Measurements from ENCODE around the gene RPS6KA2. TPM values are rescaled to one million over a fixed set of nuclear protein-coding genes. Genes with fewer than 3 reads are reported as not detected.
"Not testable (repeated sequence)": the region's sequence is repeated elsewhere in the genome, so short reads cannot be mapped to it uniquely, and the experiment has no call there.

Gene RPS6KA2
- total RNA-seq, 1 experiment from 2014 or later, result 7.3 TPM

- DNase-seq (ENCODE audit: low read depth), result peak; percentile 10
Observed at GRCh38 chr6:166554316-166554715, 72.7 kb downstream of the RPS6KA2 start.

DNA sequence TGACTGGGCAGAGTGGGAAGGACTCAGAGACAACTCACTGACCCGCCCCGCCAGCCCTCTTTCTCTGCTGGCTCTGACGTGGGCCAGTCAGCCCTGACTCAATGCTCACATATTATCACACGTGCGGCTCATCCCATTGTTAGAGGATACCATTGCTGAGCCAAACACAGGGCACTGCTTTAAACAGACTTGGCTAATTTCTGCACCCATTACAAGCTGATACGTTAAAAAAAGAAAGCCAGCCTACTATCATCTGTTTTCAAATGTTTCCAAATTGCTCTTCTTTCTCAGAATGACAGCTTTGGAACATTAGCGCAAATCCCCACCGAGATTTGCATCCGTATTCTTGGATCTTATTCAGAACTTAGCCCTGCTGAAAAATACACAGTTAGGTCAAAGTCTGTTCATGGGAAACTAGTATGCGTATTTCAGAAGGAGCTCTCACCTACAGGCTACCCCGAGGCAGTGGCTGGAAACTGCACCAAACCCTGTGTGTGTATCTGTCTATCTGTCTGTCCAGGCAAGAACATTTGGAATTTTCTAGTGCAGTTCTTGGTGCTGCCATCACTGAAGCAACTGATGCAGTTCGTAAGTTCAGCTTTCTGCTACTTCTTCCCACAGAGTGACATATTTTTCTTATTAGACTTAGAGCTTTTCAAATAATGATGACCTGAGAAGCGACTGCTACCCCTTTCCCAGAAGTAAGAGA, 73.3 kb downstream of the RPS6KA2 start:
- peak; percentile 68 for DNase-seq (ENCODE audit: low read depth)

DNA sequence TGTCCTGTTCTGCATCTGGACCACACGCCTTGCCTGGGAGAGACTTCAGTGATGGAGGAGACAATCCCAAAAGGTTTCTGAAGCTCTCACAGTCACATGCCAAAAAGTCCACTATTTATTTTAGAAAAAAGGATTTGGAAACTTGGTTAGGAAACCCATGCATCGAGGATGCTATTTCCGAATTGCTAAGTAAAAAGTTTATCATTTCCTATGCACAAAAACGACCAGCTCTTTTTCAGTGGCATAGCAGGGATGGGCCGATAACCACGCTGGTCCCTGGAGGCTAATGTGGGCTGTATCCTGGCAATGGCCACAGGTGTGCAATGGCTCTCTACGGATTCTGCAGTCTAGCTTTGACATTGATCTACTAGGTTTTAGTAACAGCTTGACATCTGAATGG, 74.5 kb downstream of the RPS6KA2 start:
- no peak for DNase-seq (ENCODE audit: low read depth)

GRCh38 chr6:166551754-166552495, 75.1 kb downstream of the RPS6KA2 start:
- DNase-seq (ENCODE audit: low read depth), result no peak

GRCh38 chr6:166546653-166547052, 80.4 kb downstream of the RPS6KA2 start:
- no peak for DNase-seq (ENCODE audit: low read depth)

GRCh38 chr6:166545156-166546034, 81.7 kb downstream of the RPS6KA2 start:
- DNase-seq (ENCODE audit: low read depth), result no peak

DNA sequence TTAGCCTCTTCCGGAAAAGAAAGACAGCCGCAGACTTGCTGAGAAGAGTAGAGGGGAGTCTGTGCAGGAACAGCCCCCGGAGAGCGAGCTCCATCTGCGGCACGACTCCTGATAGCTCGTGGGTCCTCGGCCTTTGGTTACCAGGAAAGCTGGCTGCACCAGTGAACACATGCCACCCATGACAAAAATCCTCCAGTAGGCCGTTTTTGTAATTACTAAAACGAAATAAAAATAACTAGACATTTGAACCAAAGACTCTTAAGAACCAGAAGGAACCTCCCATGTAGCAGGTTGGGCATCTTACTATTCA, 82.8 kb downstream of the RPS6KA2 start:
- no peak for DNase-seq (ENCODE audit: low read depth)

DNA sequence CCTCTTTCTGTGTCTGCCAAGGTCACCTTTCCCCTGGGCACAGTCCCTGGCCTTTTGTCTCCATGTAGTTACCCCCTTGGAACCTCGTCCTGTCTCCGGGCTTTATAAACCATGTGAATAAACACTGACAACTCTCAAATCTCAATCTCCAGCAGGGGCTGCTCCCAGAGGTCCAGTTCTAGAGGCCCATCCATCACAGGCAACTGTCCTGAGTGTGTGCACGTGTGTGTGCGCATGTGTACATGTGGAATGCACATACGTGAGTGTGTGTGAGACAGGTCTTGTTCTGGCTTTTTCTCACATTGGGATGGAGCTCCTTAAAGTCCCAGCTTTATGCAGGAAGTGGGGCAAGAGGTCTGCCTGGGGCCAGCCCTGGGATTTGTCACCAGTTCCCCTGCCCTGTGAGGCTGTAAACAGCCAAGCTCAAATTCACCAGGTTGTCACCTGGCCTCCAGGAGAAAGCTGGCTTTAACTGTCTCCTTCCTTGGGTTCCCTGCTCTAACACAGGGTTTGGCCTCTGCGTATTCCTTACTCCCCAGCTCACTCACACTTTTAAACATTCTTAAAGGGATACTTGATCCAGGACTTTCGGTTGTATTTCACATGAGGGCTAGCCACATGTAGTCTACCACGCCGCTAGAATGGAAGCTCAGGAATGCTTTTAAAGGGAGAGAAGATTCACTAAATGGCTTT, 83.3 kb downstream of the RPS6KA2 start:
- no peak for DNase-seq (ENCODE audit: low read depth)

DNA sequence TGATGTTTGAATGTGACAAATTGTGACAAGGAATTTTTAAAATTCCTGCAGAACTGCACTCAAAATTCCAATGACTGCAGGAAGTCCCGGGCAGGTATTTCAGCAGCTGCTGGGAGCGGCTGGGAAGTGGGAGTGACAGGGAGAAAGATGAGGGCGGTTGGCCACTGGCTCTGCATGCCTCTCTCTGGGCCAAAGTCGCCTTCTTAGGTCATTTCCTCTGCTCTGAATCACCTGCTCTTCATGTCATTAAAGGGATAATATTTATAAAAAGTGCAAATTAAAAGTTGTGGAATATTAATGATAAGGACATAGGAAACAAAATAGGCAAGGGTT, 84.5 kb downstream of the RPS6KA2 start:
- DNase-seq (ENCODE audit: low read depth), result no peak

GRCh38 chr6:166541876-166542579, 85.0 kb downstream of the RPS6KA2 start:
- no peak for DNase-seq (ENCODE audit: low read depth)

GRCh38 chr6:166541366-166541765, 85.7 kb downstream of the RPS6KA2 start:
- DNase-seq (ENCODE audit: low read depth), result no peak

GRCh38 chr6:166540631-166541331, 86.3 kb downstream of the RPS6KA2 start:
- DNase-seq (ENCODE audit: low read depth), result peak; percentile 73

GRCh38 chr6:166539543-166539942, 87.5 kb downstream of the RPS6KA2 start:
- no peak for DNase-seq (ENCODE audit: low read depth)

DNA sequence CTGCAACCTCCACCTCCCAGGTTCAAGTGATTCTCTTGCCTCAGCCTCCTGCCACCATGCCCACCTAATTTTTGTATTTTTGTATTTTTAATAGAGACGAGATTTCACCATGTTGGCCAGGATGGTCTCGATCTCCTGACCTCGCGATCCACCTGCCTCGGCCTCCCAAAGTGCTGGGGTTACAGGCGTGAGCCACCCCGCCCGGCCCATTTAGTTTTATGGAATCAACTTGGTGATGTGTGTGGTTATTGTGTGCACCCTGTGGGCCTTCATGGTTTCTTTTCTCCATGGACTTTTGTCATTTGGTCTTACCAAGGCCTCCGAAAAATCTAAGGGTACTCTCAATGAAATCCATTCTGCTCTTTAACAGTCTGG, 88.1 kb downstream of the RPS6KA2 start:
- DNase-seq (ENCODE audit: low read depth), result not testable (repeated sequence)

DNA sequence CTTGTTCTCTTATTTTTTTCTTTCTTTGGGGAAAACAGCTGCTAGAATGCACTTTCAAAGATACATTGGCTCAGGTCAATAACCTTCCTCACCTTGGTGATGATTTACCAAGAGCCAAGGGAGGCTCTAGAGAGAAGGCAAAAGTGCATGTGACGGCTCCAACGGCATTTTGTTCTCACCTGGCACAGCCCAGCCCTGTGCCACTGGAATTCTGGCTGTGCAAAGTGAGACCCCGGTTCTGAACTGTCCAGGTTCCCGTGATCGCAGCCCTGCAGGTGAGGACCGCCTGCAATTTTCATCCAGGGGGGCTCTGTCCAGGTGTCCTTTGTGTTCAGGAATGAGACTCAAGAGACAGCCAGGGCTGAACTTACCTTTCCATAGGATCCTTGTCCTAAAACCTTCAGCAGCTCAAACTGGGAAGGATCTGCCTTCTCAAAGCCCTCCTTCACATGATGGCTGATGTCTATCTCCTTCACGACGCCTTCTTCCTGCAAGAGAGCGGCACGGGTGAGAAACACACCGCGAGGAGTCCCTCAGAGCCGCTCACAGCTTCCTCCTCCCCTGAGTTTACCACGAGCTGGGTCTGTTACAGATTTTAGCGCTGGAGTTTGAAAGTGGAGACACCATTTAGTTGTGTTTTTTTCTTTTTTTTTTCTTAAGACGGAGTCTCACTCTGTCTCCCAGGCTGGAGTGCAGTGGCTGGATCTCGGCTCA, 88.6 kb downstream of the RPS6KA2 start:
- DNase-seq (ENCODE audit: low read depth), result no peak

DNA sequence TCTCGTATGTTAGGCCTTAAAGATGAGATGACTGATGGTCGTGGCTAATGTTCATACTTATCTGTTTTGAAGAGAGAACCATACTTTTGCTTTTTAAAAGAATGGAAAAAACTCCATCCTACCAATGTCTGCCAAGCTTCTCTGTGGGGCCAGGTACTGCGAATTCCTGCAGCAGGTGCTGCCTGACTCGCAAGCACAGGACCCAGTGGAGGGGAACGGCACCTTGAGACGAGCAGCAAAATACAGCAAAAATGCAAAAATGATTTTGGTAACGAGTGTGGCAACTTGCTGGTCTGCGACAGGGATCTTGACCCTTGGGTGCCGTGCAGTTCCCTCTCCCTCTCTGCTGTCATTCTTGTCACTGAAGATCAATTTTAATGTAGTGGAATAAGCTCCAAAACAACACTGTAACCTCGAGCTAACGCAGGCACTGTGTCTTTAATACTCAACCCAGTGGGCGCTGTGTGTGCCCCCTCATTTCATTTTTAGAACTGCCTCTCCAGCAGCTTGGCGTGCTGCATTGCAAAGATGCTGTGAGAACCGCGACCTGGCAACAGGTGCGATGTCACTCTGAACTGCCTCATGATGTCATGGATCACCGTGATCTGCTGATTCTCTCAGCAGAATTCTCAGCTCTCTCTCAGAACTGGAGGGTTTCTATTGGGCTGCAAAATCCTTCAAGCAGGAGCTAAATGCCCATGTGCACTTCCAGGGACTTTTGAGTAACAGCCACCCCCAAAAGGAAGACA, 92.2 kb downstream of the RPS6KA2 start:
- no peak for DNase-seq (ENCODE audit: low read depth)

GRCh38 chr6:166533205-166533824, 93.7 kb downstream of the RPS6KA2 start:
- no peak for DNase-seq (ENCODE audit: low read depth)

- DNase-seq (ENCODE audit: low read depth), result no peak
Observed at GRCh38 chr6:166532302-166532701, 94.7 kb downstream of the RPS6KA2 start.

Measured in RPMI7951 (cell line).